AG08396 (cell line): Measurements from ENCODE around the gene CASZ1.

Experiments used
- DNase-seq: peaks from one replicate; pipeline ENCODE4 v3.0.0; 2012; ENCODE audit warnings: low spot score, mixed read lengths

Gene CASZ1

GRCh38 chr1:10635085-10635896, 161.2 kb downstream of the CASZ1 start:
- DNase-seq: peak; percentile 59

GRCh38 chr1:10634428-10635084, 161.9 kb downstream of the CASZ1 start:
- no peak for DNase-seq

- no peak for DNase-seq
These were observed 162.4 kb downstream of the CASZ1 start for GRCh38 chr1:10634075-10634427.

- no peak for DNase-seq
These were observed 163.0 kb downstream of the CASZ1 start for GRCh38 chr1:10633416-10633815.

GRCh38 chr1:10632691-10633090, 163.8 kb downstream of the CASZ1 start:
- no peak for DNase-seq

GRCh38 chr1:10631811-10632593, 164.4 kb downstream of the CASZ1 start:
- peak; percentile 12 for DNase-seq

- DNase-seq: no peak
These were observed 165.2 kb downstream of the CASZ1 start for GRCh38 chr1:10631121-10631810.

- DNase-seq: no peak
These were observed 165.8 kb downstream of the CASZ1 start for GRCh38 chr1:10630661-10631120.

- DNase-seq: no peak
These were observed 166.5 kb downstream of the CASZ1 start for GRCh38 chr1:10629816-10630571.

GRCh38 chr1:10629091-10629815, 167.2 kb downstream of the CASZ1 start:
- no peak for DNase-seq

- no peak for DNase-seq
These were observed 167.8 kb downstream of the CASZ1 start for GRCh38 chr1:10628685-10629084.

- DNase-seq: no peak
These were observed 169.5 kb downstream of the CASZ1 start for GRCh38 chr1:10626791-10627410.

- DNase-seq: no peak
These were observed 170.2 kb downstream of the CASZ1 start for GRCh38 chr1:10626131-10626731.

GRCh38 chr1:10625554-10625953, 170.9 kb downstream of the CASZ1 start:
- no peak for DNase-seq

GRCh38 chr1:10625076-10625475, 171.4 kb downstream of the CASZ1 start:
- DNase-seq: no peak

- DNase-seq: no peak
These were observed 172.0 kb downstream of the CASZ1 start for GRCh38 chr1:10624256-10625050.

- no peak for DNase-seq
These were observed 172.7 kb downstream of the CASZ1 start for GRCh38 chr1:10623686-10624145.

- no peak for DNase-seq
These were observed 173.3 kb downstream of the CASZ1 start for GRCh38 chr1:10622910-10623685.
